ENCODE data around the gene TBX21. TPM values are rescaled to one million over a fixed set of nuclear protein-coding genes. Genes with fewer than 3 reads are reported as not detected.

Gene TBX21, protein sequence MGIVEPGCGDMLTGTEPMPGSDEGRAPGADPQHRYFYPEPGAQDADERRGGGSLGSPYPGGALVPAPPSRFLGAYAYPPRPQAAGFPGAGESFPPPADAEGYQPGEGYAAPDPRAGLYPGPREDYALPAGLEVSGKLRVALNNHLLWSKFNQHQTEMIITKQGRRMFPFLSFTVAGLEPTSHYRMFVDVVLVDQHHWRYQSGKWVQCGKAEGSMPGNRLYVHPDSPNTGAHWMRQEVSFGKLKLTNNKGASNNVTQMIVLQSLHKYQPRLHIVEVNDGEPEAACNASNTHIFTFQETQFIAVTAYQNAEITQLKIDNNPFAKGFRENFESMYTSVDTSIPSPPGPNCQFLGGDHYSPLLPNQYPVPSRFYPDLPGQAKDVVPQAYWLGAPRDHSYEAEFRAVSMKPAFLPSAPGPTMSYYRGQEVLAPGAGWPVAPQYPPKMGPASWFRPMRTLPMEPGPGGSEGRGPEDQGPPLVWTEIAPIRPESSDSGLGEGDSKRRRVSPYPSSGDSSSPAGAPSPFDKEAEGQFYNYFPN
- total RNA-seq, result not detected in 2 replicates

GRCh38 chr17:47733047-47733673, at the start of gene TBX21:
Gene TBX21, plus strand, starts transcription at chr17:47733236. Its CDS starts 219 bp downstream, at chr17:47733455.

DNA sequence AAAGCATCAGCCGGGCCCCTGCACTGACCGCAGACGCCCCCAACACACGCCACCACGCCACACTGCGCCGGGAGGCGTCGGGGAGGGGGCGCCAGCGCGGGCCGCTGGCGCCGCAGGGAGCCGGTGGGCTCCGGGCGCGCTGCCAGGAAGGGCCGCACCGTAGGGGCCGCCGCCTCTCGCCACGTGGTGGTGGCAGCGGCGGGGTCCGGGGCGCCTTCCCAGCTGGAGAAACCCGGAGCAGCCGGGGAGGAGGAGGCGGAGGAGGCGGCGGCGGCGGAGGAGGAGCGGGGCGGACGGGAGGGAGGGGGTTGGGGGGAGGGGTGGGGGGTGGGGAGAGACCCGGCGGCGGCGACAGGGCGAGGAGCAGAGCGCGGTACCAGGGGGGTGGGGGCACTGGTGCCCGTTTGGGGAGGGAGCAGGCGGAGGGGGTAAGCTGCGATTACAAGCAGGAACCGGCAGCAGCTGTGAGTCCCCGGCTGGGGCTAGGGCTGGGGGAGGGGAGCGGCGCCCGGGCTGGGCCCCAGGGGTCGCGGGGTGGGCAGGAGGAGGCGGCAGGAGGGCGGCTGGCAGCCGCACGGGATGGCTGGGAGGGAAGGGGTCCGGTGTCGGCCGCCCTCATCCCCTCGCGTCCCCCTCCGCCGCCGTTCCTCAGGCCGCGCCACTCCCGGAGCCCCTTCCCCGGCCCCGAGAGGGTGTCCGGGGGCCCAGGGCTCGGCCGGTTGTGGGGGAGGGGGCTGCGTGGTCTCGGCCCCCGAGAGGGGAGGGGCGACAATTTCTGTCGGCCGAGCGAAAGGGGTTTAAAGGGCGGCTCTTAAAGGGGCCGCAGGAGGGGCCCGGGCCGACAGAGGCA, 39.1 kb upstream of the TBX21 start, which contains the start of gene TBKBP1:
TBKBP1 (plus strand) TSS at position 431 of the 850 bp plus-strand sequence. CDS start 1,952 bp downstream, outside the sequence.

Other genes starting within 250 kb of the TBX21 start
- 52.3 and 72.8 TPM in 2 replicates for gene NPEPPS, start 202.1 kb upstream of the TBX21 start, total RNA-seq
- gene KPNB1, start 83.3 kb upstream of the TBX21 start, total RNA-seq, result 331 and 395 TPM in 2 replicates
- 9.1 and 13.8 TPM in 2 replicates for gene TBKBP1, start 39.1 kb upstream of the TBX21 start, total RNA-seq
- gene OSBPL7, start 88.6 kb downstream of the TBX21 start, total RNA-seq, result 5.8 and 11.1 TPM in 2 replicates
- gene MRPL10, start 98.3 kb downstream of the TBX21 start, total RNA-seq, result 15.8 and 25.0 TPM in 2 replicates
- under 0.01 and 0.15 TPM in 2 replicates for gene LRRC46, start 98.4 kb downstream of the TBX21 start, total RNA-seq
- 51.6 and 69.1 TPM in 2 replicates for gene SCRN2, start 108.0 kb downstream of the TBX21 start, total RNA-seq
- gene SP6, start 117.9 kb downstream of the TBX21 start, total RNA-seq, result 0.65 and 1.2 TPM in 2 replicates
- gene SP2, start 163.0 kb downstream of the TBX21 start, total RNA-seq, result 0.30 and 1.9 TPM in 2 replicates
- gene PNPO, start 208.3 kb downstream of the TBX21 start, total RNA-seq, result 21.1 and 45.6 TPM in 2 replicates
- not detected in 2 replicates for gene PRR15L, start 224.6 kb downstream of the TBX21 start, total RNA-seq
- gene CDK5RAP3, start 237.9 kb downstream of the TBX21 start, total RNA-seq, result 45.1 and 75.8 TPM in 2 replicates